NCI-H2227 (cell line): Measurements from ENCODE around the gene SLFNL1.

ENCODE experiments used
- DNase-seq: peaks from one replicate; lab custom pipeline; 2025; ENCODE audit not compliant: unreplicated experiment; lab: John Stamatoyannopoulos, UW

Gene SLFNL1

DNA sequence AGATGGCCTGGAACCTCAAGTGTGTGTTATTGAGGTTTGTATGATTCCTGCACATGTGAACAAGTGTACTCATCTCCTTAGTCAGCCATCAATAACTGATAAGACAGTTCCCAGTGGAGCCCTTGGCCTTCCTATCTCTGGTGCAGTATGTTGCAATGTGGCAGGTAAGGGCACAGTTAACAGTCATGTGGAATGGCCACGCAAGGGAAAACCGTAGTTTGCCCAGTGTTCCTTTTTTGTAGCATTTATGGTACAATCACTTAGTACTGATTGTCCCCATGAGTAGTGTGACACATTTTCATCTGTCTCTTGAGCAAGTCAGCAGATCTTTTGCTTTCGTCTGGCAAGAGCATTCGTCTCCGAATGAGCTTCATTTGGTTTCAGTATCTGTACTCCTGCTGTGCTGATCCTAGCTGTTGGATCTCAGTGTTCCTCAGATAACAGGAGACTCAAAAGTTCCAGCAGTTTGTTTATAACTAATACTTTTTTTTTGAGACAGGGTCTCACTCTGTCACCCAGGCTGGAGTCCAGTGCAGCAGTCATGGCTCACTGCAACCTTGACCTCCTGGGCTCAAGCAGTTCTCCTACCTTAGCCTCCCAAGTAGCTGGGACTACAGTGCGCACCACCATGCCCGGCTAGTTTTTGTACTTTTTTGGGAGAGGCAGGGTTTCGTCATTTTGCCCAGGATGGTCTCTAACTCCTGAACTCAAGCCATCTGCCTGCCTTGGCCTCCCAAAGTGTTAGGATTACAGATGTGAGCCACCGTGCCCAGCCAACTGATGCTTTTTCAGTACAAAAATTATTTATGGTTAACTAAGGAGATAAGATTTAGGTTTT lies 33.9 kb downstream of the SLFNL1 start:
- no peak for DNase-seq

DNA sequence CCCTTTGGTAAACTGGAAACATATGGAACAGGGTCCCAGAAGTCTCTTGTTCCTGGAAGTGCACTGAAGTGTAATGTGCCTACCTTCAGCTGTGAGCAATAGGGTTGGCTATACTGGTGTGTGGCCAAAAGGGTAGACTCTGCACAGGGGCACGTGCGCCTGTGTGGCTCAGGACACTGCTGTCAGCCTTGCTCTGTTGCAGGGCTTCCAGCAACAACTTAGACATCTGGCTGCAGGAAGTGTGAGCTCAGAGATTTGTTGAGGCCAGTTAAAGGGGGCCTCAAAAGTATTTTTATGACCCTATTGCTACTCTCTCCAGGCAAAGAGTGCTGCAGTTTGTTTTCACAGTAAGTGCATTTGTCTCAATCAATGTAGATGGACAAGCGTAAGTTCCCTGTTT lies 34.6 kb downstream of the SLFNL1 start:
- DNase-seq = no peak

DNA sequence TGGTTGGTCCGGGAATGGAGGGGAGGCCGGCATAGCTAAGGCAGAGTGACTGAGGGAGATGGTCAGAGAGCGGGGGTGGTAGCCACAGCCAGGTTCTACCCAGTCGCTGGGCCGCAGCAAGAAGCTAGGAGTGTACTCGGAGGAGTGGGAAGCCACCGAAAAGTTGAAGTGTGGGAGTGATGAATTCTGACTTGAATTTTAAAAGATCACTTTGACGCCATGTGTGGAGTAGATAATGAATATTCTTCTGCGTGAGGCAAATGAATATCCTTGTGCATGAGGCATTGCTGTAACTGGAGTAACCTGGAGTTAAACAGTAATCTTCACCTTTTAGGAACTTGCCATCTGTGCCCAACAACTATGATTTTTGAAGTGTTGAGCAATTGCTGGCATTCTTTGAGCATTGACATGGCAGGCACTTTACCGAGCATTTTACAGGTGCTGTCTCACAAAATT lies 35.2 kb downstream of the SLFNL1 start:
- no peak for DNase-seq

DNA sequence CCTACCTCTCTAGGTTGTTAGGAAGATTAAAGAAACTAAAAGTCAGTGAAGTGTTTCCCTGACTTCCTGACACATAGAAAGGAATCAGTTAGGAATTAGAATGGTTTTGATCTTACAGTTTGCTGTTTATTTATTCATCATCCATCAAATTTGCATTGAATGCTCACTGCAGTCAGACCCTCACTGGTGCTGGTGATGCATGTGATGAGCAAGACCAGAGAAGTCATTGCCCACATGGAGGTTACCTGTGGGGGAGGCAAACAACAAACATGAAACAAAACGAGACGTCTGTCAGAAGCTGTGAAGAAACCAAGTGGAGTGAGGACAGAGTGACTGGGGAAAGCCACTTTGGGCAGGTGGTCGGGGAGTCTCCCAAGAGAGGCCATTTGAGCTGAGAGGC lies 35.6 kb downstream of the SLFNL1 start:
- no peak for DNase-seq

DNA sequence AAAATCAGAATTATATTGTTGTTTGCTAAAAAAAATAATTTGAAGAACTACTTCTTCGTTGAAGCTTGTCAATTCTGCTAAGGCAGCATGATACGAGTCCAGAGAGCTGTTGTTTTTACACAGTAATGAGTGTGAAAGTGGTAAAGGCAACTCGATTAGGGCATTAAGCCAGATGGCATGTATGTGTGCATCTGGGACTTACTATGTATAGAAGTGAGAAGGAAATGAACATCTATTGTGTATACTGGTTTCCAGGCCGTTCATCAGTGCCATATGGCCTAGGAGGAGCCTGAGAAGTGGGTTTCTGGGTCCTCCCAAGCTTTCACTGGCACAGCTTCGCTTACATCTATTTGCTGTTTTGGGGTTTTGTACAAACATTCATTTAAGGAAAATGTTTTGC lies 36.4 kb downstream of the SLFNL1 start:
- no peak for DNase-seq

DNA sequence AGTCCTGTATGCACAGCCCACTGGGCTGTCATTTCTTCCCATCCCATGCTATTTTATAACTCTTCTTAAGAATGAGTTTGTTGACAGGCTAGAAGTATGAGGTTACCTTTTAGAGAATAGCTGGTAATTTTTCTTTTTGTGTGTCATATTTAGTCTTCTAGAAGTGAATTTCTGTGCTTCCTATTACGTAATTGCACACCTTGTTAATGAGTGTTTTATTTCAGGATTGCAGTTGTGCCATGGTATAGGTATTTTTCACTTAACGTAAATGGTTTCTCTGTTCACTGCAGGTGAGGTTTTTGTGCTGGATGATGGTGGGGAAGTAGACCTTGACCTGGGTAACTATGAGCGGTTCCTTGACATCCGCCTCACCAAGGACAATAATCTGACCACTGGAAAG lies 37.0 kb downstream of the SLFNL1 start:
- no peak for DNase-seq

DNA sequence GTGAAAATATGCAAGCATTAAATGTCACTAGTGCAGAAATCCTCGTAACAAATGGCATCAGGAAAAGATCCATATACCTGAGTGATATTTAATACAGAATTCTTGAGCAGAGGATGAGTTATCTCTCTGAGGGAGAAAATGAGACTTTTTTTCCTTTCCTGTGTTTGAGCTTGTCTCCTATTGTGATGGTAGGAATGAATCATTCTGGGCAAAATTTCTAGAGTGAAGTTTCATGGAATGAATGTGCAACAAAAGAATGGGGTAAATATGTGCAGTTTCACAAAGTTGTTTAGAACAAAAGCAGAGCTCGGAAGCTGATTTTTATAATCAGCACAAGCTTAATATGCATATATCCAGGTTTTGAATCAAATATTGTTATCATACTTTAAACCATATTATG lies 37.5 kb downstream of the SLFNL1 start:
- no peak for DNase-seq

DNA sequence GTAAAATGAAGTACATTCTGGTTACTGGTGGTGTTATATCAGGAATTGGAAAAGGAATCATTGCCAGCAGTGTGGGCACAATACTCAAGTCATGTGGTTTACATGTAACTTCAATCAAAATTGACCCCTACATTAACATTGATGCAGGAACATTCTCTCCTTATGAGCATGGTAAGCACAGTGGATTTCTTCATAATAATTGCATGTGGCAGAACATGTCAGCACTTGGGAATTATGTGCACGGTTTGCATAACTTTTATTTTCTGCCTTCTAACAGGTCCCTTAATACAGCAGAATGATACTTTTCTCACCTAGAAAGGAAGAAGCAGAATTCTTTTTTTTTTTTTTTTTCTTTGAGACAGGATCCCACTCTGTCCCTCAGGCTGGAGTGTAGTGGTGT lies 38.2 kb downstream of the SLFNL1 start:
- DNase-seq = no peak

DNA sequence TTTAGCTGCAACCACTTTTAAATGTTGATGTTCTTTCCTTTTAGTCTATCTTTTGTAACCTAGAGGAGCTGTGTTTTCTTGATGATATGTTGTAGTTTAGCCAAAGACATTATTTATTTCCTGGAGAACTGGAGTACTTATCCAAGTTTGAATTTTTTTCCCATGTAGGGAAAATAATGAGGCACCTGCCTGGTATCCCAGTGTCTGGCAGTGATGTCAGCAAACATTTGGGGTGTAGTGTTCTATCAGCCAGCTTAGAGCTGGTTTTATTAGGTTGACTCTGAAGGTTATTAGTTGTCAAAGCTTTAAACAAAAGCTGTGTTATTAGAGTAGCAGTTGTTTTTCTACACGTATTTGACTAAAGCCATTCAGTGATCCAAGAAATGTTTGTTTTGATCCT lies 38.8 kb downstream of the SLFNL1 start:
- no peak for DNase-seq

DNA sequence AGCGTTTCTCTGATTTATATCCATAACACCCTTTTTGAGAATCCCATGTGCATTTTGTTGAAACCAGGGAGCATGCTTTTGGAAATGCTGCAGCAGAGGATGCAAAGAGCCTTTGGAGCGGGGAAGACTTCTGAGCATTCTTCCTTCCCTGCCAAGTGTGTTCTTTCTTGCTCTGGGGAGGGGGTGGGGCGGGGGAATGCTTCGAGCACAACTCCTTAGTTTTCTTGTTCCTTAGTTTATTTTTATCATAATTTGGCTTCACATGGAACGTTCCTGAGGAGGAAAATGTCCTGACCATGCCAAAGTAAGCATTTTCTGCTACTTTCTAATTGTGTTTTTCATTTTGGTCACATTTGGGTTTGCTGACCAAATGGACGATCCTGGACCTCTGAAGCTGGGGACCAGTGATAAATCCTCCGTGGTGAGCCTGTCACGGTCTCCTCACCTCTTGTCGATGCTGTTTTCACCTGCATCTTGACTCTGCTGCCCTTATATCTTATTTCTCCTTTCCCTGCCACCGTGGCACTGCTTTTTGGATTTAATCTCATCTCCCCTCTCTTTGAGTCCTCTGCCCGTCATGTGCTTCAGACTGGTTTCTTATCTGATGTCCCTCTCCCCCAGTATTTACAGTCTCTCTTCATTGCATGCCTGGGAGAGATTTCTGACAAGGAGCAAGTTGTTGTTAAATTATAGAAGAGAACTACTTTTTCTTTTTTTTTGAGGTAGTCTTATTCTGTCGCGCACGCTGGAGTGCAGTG lies 39.7 kb downstream of the SLFNL1 start:
- no peak for DNase-seq

DNA sequence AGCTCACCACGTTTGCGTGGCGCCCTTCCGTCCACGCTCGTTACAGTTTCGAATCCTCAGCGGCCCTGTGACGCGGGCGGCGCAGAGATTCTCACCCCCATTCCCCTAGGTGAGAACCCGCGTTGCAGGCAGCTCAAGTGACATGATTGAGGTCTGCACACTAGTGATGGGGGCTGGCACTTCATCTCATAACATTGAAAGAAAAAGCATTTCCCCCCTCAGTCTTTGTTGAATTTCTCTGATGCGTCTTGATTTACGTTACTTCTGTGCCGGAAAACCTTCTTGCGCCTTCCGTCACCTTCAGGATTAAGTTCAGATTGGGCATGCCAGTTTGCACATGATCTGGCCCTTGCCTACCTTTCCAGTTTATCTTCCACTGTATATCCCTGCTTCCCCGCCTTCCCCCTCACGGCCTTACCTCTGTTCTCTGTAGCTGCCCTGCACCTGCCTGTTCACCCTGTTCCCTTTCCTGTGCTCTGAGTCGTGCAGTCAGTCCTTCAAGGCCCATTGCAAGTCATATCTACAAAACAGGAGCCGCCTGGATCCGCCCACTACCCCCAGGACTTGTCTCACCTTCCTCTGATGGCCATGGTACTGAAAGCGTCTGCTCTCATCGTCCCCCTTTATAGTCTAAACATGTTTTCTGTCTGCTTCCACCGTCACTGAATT lies 40.9 kb downstream of the SLFNL1 start:
- peak; percentile 59 for DNase-seq

DNA sequence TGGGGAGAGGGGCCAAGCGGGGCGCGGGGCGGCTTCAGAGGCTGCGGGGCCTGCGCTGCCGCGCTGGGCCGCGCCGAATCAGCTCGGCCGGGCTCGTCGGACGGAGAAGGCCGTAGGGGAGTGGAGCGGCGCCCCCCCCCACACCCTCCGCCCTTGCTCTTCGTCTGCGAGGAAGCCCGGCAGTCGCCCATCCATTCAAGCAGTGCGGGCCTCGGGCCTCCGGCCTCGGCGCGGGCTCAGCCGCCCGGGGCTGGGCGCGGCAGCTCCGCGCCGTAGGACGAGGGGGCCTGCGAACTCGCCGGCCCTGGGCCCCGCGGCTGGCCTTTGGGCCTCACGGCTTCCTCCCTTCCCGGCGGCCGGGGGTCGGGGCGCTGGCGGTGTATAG lies 41.5 kb downstream of the SLFNL1 start:
- DNase-seq = peak; percentile 59

DNA sequence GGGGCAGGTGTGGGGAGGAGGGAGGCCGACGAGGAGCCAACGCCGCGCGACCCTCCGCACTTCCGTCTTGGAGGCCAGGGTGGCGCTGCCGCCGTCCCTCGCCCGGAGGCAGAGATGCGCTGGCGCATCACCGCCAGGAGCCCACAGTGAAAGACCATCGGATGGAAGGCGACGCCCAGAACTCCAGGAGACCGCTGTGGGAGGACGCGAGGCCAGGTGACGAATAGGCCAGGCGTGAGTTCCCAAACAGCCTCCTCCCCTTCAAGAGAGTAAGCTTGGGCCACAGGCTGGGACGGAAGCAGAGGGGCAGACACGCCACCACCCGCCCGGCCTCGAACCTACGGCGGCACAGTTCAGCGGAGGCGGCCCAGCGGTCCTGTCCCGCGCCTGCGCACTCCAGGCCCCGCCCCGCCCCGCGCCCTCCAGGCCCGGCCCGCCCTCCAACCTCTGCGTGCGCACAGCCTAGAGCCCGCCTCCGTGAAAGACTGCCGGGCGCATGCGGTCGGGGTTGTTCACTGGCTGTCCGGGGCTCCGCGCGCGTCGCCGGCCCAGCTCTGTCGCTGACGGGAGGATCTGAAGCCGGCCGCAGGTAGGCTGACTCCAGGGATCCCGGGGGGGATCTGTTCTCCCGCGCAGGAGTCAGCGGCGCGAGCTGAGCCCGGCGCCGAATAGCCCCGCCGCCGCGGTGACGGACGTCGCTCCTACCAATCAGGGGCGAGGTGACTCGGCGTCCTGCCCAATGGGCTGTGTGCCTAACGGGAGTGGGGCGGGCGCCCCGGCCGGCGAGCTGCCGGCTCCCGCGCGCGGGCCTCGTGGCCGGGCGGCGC lies 42.1 kb downstream of the SLFNL1 start, which contains the start of gene CTPS1:
Gene CTPS1 (plus strand): TSS at position 456 of the 827 bp plus-strand sequence. CDS start 3,595 bp downstream, outside the sequence.
- peak; percentile 97 for DNase-seq

DNA sequence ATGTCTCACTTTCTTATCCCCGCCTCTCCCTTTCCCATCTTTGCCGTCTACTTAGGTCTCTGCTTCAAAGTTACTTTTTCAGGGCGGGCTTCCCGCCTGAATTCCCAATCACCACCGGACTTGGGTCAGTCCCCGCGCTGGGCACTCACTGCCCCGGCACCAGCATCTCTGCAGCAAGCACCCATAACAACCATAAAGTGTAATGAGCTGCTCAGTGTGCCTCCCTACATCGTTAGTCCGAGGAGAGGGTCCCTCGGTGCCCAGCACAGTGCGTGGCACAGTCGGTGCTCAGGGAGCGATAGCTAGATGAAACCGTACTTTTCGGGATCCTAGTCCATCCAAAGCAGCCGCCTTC lies 42.7 kb downstream of the SLFNL1 start:
- no peak for DNase-seq

DNA sequence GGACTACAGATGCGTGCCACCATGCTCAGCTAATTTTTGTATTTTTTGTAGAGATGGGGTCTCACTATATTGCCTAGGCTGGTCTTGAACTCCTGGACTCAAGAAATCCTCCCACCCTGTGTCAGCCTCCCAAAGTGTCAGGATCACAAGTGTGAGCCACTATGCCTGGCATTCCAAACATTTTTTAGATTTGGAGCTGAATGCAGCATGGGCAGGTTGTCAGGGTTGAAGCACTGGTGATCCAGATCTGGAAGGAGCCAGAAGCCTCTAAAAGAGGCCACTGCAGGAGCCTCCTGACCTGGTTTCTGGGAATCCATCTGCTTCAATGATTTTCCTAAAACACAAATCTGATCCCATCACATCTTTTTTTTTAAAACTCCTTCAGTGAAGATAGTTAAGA lies 43.8 kb downstream of the SLFNL1 start:
- DNase-seq = no peak

DNA sequence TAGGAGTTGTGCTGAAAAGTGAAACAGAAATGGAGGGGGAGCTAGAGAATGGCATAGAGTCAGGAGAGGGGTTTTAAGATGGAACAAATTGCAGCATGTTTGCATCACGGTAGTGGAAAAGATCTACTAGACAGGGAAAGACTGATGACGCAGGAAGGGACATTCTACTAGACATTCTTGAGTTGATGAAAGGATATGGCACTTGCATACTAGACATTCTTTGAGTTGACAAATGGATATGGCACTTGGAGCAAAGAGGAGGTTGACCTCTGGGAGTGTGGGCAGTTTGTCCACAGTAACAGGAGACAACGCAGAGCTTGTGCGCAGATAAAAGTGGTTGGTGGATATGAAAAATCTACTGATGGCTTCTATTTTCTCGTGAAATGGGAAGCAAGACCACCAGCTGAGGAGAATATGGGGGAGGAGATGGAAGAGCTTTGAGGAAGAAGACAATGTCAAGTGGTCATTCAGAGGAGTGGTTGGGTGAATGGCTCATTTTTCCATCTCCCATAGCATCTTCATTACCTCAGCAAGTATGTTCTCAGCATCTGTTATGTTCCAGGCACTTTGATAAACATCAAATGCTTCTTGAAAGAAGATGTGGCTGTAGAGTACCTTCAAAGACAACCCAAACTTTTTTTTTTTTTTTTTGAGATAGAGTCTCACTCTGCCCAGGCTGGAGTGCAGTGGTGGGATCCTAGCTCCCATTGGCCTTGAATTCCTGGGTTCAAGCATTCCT lies 44.4 kb downstream of the SLFNL1 start:
- no peak for DNase-seq

DNA sequence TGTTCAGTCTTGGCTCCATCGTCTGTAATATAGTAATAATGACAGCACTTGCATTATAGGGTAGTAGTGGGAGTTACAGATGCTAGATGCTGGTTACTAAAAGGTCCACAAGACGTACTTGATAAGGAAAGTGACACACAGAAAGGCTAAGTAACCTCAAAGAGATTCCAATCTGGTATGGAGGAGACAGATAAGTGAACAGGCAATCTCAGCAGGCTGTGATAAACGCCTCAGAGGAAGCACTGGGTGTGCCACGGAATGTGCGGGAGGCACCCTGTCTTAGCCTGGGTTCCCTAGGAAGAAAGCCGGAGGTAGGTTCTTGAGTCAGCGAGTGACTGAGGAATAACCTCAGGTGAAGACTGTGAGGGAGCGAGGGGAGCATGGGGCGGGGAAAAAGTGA lies 46.6 kb downstream of the SLFNL1 start:
- no peak for DNase-seq

DNA sequence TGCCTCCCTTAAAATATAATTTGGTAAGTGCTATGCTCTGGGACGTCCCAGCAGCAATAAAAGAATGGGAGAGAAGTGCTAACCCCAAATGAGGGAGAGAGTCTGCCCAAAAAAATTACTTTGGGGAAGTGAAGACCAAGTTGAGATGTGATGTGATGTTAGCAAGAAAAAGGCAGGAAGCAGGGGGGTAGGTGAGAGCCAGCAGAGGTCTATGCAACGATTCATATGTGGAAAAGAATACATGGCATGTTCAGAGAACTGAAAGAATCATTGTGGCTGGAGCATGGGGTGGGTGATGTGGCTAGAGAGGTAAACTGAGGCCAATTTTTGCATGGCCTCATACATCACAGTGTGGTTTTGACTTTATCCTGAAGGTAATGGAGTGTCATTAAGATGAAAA lies 47.6 kb downstream of the SLFNL1 start:
- DNase-seq = no peak

DNA sequence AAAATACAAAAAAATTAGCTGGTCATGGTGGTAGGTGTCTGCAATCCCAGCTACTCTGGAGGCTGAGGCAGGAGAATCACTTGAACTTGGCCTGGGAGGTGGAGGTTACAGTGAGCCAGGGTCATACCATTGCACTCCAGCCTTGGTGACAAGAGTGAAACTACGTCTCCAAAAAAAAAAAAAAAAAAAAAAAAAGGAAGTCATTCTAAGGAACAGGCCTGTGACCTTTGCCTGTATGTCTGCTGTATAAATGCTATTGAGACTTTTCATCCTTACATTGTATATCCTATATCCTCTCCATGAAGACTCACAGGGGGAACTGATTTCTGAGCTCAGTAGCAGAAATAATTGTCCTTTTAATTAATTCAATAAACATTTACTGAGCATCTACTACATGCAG lies 49.6 kb downstream of the SLFNL1 start:
- no peak for DNase-seq

DNA sequence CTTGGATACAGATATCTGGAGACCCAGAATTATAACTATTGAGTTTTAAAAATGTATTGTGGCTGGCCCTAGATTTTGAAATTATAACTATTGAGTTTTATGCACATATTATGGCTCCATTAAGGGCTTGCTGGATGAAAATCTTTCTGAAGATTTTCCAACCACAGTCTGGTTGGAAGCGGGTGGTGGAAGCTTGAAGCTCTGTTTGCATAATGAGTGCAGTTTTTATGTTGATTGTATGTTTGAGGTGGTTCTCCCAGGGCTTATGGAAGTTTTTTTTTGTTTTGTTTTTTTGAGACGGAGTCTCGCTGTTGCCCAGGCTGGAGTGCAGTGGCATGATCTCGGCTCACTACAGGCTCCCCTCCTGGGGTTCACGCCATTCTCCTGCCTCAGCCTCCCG lies 52.1 kb downstream of the SLFNL1 start:
- no peak for DNase-seq
